GM08714 (cell line): ENCODE data around the gene SLC17A9.
"Not testable (repeated sequence)": the region's sequence is repeated elsewhere in the genome, so short reads cannot be mapped to it uniquely, and the experiment has no call there.

Experiments used
- H3K4me3 ChIP-seq: fragments of 200-500 bp; sonication (Bioruptor generic); 2 replicates; pipeline ENCODE4 v1.5.1; 2014; ENCODE audit warnings: mild to moderate bottlenecking, low read length, inconsistent platforms
- ZNF274 ChIP-seq: IDR thresholded peaks from 2 replicates; pipeline ENCODE4 v1.6.1; 2012; ENCODE audit warnings: mild to moderate bottlenecking, low read depth, low read length

SLC17A9 gene

GRCh38 chr20:62953839-62954703 lies 1.6 kb downstream of the SLC17A9 start:
- TF ChIP-seq ZNF274: no peak
- H3K4me3 ChIP-seq: peak overlapping the region; percentile 62; the same call in 1 of the 2 replicates

DNA sequence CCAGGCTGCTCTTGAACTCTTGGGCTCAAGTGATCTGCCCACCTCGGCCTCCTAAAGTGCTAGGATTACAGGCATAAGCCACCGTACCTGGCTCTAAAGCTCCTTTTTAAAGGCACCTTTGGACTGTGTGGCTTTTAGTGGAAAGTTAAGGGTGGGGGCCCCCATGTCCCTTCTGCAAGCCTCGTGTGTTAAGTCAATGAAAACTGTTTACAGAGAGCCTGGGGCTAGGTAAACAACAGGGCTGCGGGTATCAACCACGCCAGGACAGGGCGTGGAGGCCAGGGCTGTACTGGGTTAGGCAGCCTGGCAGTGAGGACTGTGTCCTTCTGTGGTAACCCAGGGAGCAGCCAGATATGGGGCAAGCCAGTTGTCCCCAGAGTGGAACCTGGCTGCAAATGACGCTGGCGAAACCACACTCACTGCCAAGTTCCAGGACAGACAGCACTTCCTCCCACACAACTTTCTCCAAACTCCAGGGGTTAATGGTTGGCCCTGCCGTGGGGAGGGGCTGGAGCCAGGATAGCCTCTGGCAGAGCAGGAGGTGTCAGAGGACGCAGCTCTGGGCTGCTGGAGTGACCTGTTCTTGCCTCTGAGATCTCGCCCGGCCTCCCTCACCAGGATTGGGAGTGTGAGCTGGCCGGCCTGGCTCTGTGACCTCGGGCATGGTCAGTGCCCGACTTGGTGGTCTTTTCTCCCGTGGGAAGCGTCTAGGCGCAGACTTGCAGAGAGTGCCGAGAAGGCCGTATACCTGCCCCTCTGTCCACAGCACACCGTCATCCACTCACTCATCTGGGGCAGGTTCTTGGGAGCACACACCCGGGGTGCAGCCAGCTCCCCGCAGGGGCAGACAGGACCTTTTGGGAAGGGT lies 3.2 kb downstream of the SLC17A9 start:
- TF ChIP-seq ZNF274: no peak
- H3K4me3 ChIP-seq: no peak overlapping the region

DNA sequence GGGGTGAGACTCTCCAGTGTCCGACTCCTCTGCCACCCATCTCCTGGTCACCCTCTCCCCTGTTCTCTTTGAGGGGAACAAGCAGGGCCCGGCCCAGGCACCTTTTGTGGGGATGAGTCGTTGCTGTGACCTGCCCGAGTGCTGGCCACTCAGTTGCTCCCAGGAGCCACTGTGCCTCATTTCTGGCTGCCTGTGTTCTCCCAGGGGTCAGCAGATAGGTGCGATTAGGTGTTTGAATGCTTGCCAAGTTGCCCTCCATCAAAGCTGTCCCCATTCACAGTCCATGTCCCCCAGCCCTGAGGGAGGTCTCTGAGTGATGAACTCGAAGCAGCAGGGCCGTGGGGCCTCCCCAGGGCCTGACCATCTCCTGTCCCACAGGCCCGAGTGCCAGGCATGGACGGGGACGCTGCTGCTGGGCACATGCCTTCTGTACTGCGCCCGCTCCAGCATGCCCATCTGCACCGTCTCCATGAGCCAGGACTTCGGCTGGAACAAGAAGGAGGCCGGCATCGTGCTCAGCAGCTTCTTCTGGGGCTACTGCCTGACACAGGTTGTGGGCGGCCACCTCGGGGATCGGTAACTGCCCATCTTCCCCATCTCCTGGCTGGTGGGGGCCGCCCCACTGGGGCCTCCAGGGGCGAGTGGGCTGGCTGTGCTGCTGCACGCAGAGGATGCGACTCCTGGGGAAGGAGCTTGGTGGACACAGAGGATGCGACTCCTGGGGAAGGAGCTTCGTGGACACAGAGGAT lies 4.1 kb downstream of the SLC17A9 start:
- TF ChIP-seq ZNF274: no peak

DNA sequence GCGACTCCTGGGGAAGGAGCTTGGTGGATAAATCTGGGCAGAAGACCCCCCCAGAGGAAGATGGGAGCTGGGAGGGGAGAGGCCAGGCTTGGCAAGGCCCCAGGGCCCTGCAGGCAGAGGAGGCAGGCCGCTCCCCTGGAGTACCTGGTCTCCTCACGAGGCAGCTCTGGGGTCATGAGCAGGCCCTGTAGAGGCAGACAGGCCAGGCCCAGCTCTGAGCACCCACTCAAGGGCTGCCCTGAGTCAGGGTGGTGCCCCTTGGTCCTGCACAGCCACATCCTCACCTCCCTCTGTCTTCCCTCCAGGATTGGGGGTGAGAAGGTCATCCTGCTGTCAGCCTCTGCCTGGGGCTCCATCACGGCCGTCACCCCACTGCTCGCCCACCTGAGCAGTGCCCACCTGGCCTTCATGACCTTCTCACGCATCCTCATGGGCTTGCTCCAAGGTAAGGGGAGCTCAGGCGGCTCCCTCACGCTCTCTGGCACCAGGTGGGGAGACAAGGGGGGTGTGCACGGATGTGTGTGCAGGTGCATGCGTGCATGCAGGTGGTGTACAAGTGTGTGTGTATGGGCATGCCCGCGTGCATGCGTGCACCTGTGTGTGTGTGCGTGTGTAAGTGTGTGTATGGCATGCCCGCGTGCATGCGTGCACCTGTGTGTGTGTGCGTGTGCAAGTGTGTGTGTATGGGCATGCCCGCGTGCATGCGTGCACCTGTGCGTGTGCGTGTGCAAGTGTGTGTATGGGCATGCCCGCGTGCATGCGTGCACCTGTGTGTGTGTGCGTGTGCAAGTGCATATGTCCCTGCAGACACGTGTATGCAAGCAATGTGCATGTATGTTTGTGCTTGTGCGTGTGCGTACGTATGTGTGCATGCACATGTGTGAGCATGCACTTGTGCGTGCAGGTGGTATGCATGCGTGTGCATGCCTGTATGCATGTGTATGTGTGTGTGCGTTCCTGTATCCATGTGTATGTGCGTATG lies 4.9 kb downstream of the SLC17A9 start:
- TF ChIP-seq ZNF274: no peak
- H3K4me3 ChIP-seq: no peak overlapping the region

More for the DNA sequence above, 4.1 kb downstream of the SLC17A9 start:
- H3K4me3 ChIP-seq: no peak overlapping the region

DNA sequence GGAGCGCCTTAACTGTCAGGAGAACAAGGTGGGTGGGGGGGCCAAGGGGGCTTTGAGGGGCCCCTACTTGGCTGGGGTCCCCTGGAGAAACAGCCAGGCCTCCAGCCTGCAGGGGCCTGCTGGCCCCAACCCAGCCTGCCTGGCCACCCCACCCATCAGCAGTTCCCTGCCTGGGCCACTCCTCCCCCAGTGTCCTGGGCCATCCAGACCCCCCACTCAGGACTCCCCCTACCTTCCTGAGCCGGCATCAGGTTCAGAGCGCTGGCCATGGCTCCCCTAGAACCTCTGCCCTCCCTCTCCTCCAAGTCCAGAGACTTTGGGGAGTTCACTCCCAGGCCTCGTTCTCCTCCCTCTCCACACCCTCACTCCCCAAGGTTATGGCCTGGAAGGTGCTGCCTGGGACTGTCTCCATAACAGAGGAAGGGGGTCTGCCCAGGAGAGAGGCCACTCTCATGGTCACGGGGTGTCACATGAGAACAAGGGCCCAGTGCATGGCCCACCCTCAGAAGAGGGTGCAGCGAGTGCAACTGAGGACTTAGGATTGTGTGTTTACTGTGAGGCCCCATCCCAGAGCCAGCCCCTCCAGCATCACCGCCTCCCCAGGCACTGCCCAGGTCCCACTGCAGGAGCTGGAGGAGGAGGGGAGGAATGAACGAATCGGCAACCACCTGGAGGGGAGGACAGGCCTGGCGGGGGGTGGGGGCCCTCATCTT lies 6.0 kb downstream of the SLC17A9 start:
- TF ChIP-seq ZNF274: no peak
- no peak overlapping the region for H3K4me3 ChIP-seq

DNA sequence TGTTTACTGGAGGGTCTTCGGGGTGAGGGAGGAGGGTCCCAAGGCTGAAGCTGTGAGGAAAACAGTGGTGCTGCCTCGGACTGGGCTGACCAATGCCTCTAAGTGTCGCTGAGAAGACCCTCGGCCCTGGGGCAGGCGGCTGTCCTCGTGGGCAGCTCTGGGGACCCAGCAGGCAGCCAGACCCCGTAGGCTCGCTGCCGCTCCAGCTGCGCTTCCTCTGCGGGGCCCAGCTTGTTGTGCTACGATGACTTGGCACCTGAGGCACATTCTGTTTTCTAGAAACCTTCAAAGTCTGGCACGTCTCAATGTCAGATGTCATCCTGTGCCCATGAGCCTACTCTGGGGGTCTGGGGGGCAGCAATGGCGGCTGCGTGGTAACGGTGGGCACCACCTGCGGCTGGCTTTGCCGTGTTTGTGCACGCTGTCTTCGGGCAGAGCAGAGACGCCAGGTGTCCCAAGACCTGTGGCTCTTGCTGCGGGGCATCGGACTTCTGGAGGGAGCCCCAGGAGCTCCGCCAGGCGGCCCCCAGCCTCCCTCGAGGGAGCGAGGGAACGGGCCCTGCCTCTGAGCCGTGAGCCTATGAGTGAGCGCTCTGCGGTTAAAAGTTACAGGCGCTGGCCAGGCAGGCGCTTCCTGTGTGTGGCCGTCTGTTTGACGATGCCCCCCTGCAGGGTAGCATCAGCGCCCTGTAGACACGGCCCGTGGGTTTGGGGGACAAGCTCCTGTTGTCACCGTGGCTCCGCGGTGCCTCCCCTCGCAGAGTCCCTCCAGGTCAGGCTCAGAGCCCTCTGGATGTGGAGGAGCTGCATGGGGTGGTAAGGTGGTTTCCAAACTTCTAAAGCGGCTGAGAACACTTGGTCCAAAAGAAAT lies 6.8 kb downstream of the SLC17A9 start:
- TF ChIP-seq ZNF274: no peak
- H3K4me3 ChIP-seq: no peak overlapping the region

DNA sequence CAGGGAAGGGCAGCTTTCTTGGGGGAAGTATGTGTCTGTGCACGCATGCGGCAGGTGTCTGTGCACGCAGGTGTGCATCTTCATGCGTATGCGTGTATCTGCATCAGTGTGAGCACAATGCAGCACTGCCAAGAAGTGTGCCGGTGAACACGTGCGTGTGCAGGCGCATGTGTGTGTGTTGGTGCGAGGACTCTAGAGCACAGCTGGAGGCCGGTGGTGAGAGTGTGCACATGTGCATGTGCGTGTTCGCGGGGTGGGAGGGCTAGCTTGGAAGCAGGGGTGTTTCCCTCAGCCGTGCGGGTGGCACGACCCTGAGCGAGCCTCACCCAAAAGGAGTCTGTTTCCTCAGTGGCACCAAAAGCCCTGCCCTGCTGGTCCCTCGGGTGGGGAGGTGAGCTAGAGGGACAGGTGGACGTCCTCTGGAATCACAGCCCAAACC lies 7.5 kb downstream of the SLC17A9 start:
- H3K4me3 ChIP-seq: no peak overlapping the region
- TF ChIP-seq ZNF274: no peak

DNA sequence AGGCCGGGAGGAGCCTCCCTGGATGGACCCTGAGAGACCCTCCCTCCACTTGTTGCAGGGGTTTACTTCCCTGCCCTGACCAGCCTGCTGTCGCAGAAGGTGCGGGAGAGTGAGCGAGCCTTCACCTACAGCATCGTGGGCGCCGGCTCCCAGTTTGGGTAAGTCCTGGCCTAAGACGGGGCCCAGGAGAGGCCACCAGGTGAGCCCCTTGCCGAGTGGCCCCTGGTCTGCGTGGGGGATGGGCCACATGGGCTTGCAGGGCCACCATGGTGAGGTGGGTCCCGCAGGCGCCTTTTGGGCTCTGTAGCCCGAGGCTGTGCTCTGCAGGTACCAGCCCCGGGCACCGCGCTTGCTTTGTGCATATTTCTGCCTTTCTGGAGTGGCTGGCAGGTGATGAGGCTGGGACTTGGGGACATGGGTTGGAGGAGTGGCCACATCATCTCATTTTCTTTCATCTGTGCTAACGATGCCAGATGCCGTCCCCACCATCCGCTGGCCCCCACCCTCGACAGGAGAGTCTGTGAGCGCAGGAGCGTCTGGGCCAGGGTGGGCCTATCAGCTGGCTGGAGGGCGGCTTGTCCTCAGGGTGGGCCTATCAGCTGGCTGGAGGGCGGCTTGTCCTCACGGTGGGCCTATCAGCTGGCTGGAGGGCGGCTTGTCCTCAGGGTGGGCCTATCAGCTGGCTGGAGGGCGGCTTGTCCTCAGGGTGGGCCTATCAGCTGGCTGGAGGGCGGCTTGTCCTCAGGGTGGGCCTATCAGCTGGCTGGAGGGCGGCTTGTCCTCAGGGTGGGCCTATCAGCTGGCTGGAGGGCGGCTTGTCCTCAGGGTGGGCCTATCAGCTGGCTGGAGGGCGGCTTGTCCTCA lies 8.2 kb downstream of the SLC17A9 start:
- not testable (repeated sequence) for H3K4me3 ChIP-seq

- H3K4me3 ChIP-seq: no peak overlapping the region
- no peak for TF ChIP-seq ZNF274
Observed at GRCh38 chr20:62961310-62961783, 8.8 kb downstream of the SLC17A9 start.

GRCh38 chr20:62961799-62962198 lies 9.3 kb downstream of the SLC17A9 start:
- TF ChIP-seq ZNF274: no peak
- no peak overlapping the region for H3K4me3 ChIP-seq
